ENCODE results near the gene FAT3.

GRCh38 chr11:92219476-92219875 is 5.1 kb upstream of the FAT3 start:
- TF ChIP-seq CTCF (IDR thresholded peaks at IDR 0.05): no peak
- TF ChIP-seq POLR2A (IDR thresholded peaks at IDR 0.05): no peak

Data from prostate gland (tissue), 2 donors.